ENCODE results near the gene PRELID3B. TPM values are rescaled to one million over a fixed set of nuclear protein-coding genes. Genes with fewer than 3 reads are reported as not detected.
A peak's percentile ranks its signal among the peaks of the same experiment; 100 is the strongest.

Gene PRELID3B
- total RNA-seq, 2 donors from 2014 or later = 20.8 to 29.3 TPM

- Histone ChIP-seq H3K27ac (no peak overlapping the region), H3K9me3 (no peaks in the 10 kb centered on the region), H3K27me3 (no peaks in the 10 kb centered on the region), H3K4me3 (no peak overlapping the region), H3K36me3 (replicated peaks in 1 of 2; ENCODE audit: insufficient read depth in 1 of 2, low read depth in 2 of 2) (no peaks in the 10 kb centered on the region), H3K4me1 (peaks cover 3% of the 10 kb centered on the region)
- ATAC-seq = no peak
- intact Hi-C loops (cut with DNase I) = no loop called here
- no peak for DNase-seq
- no peak for TF ChIP-seq POLR2A (IDR thresholded peaks at IDR 0.05)
- TF ChIP-seq CTCF (IDR thresholded peaks at IDR 0.05) = no peak
- WGBS, 2 donors = 60 to 68% methylated on average over 5 of the region's 5 CpGs
These were observed 5.5 kb upstream of the PRELID3B start for GRCh38 chr20:59047938-59048680.

GRCh38 chr20:59046862-59047261 lies 4.3 kb upstream of the PRELID3B start:
- Histone ChIP-seq H3K36me3 (replicated peaks in 1 of 2; ENCODE audit: insufficient read depth in 1 of 2, low read depth in 2 of 2) (no peaks in the 10 kb centered on the region), H3K9me3 (no peaks in the 10 kb centered on the region), H3K27me3 (no peaks in the 10 kb centered on the region), H3K4me3 (no peak overlapping the region), H3K27ac (no peak overlapping the region), H3K4me1 (peaks cover 7% of the 10 kb centered on the region)
- WGBS, 2 donors = 89 to 90% methylated on average over 3 of the region's 3 CpGs
- DNase-seq (no peak), ATAC-seq (no peak)
- TF ChIP-seq POLR2A (IDR thresholded peaks at IDR 0.05) = no peak
- TF ChIP-seq CTCF (IDR thresholded peaks at IDR 0.05) = no peak
- intact Hi-C loops (cut with DNase I) = no loop called here

GRCh38 chr20:59044796-59045195 lies 2.2 kb upstream of the PRELID3B start:
- H3K36me3 ChIP-seq (replicated peaks in 1 of 2; ENCODE audit: insufficient read depth in 1 of 2, low read depth in 2 of 2) = no peaks in the 10 kb centered on the region
- WGBS, 2 donors = 84 to 94% methylated on average over 3 of the region's 3 CpGs
- no peaks in the 10 kb centered on the region for H3K27me3 ChIP-seq
- DNase-seq (no peak), ATAC-seq (no peak)
- H3K27ac ChIP-seq = no peak overlapping the region
- H3K4me3 ChIP-seq = no peak overlapping the region
- TF ChIP-seq CTCF (IDR thresholded peaks at IDR 0.05) (no peak), POLR2A (IDR thresholded peaks at IDR 0.05) (no peak)
- intact Hi-C loops (cut with DNase I) = no loop called here
- peaks cover 28% of the 10 kb centered on the region for H3K4me1 ChIP-seq
- H3K9me3 ChIP-seq = no peaks in the 10 kb centered on the region

- no peak overlapping the region for H3K27ac ChIP-seq
- peaks cover 28% of the 10 kb centered on the region for H3K4me1 ChIP-seq
- DNase-seq (no peak), ATAC-seq (no peak)
- no peaks in the 10 kb centered on the region for H3K27me3 ChIP-seq
- H3K4me3 ChIP-seq = no peak overlapping the region
- TF ChIP-seq POLR2A (IDR thresholded peaks at IDR 0.05) (no peak), CTCF (IDR thresholded peaks at IDR 0.05) (no peak)
- H3K9me3 ChIP-seq = no peaks in the 10 kb centered on the region
- no peaks in the 10 kb centered on the region for H3K36me3 ChIP-seq (replicated peaks in 1 of 2; ENCODE audit: insufficient read depth in 1 of 2, low read depth in 2 of 2)
- intact Hi-C loops (cut with DNase I) = no loop called here
- WGBS, 2 donors = 84 to 89% methylated on average over 3 of the region's 3 CpGs
These were observed 1.7 kb upstream of the PRELID3B start for GRCh38 chr20:59044295-59044694.

- DNase-seq = no peak
- Histone ChIP-seq H3K4me3 (no peak overlapping the region), H3K4me1 (peaks cover 28% of the 10 kb centered on the region), H3K27me3 (no peaks in the 10 kb centered on the region), H3K9me3 (no peaks in the 10 kb centered on the region), H3K27ac (peak overlapping the region in 1 of 4 donors; percentile 79), H3K36me3 (replicated peaks in 1 of 2; ENCODE audit: insufficient read depth in 1 of 2, low read depth in 2 of 2) (no peaks in the 10 kb centered on the region)
- intact Hi-C loops (cut with DNase I) = no loop called here
- no peak for TF ChIP-seq CTCF (IDR thresholded peaks at IDR 0.05)
- no peak for TF ChIP-seq POLR2A (IDR thresholded peaks at IDR 0.05)
- WGBS, 2 donors = 68 to 76% methylated on average over 3 of the region's 3 CpGs
- ATAC-seq = no peak
These were observed 1.1 kb upstream of the PRELID3B start for GRCh38 chr20:59043698-59044097.
